Stimulated activated naive CD8-positive, alpha-beta T cell treated with anti-CD3 and anti-CD28 coated beads, Interleukin-15, Interleukin-2, amounts not matched to agents 100 ng/mL and 50 ng/mL, for 24 hours (primary cell): ENCODE results near the gene GRIK5.
"Not testable (repeated sequence)": the region's sequence is repeated elsewhere in the genome, so short reads cannot be mapped to it uniquely, and the experiment has no call there.

ENCODE experiments used
- H3K27ac Mint-ChIP-seq: one replicate; pipeline ENCODE4 v1.8.0; 2021; ENCODE audit warnings: mild to moderate bottlenecking, mixed read lengths
- H3K27me3 Mint-ChIP-seq: one replicate; pipeline ENCODE4 v1.8.0; 2021; ENCODE audit warnings: mixed read lengths
- H3K36me3 Mint-ChIP-seq: one replicate; pipeline ENCODE4 v1.8.0; 2021; ENCODE audit warnings: low read depth, mixed read lengths
- H3K4me1 Mint-ChIP-seq: one replicate; pipeline ENCODE4 v1.8.0; 2021; ENCODE audit warnings: low read depth, mixed read lengths
- H3K4me3 Mint-ChIP-seq: one replicate; pipeline ENCODE4 v1.8.0; 2021; ENCODE audit warnings: mild to moderate bottlenecking, mixed read lengths
- H3K9me3 Mint-ChIP-seq: one replicate; pipeline ENCODE4 v1.8.0; 2021; ENCODE audit warnings: mixed read lengths

The GRIK5 gene

DNA sequence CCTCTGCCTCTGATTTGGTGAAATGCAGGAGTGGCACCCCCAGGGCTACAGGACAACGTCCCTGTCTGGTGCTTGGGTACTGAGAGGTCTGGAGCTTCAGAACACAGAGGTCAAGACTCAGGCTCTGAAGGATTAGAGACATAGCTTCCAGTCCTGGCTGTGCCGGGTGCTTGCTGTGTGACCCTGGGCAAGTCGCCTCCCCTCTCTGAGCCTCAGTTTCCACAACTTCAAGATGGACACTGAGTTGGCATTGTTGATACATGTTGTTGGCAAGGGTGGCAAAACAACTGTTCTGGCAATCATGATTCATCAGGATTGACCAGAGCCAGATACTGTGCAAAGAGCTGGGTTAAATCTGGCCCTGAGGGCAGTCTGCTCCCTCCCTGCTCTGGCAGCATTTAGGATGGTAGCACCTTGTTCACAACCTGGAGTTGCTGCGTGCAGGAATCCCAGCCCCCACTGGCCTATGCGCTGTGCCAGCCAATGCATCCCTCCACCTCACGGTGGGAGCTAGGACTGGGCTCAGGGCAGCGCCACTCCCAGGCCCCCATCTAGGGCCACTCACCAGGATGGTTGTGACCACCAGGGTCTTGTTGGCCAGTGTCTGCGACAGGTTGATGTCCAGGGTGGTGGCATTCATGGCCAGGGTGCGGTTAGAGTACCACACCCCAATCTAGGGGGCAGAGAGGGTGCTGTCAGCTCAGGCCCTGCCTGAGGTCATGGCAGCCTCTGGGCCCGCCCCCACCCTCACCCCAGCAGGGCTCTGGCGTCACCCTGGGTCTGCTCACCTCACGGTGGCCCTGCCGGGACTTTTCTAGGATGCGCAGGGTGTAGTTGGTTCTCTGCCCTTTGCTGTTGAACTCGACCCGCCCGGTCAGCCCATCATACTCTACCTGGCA, 16.7 kb downstream of the GRIK5 start:
- H3K4me3 Mint-ChIP-seq = no peak overlapping the region
- H3K9me3 Mint-ChIP-seq = no peaks in the 10 kb centered on the region
- no peak overlapping the region for H3K27ac Mint-ChIP-seq
- no peaks in the 10 kb centered on the region for H3K36me3 Mint-ChIP-seq
- H3K27me3 Mint-ChIP-seq = no peaks in the 10 kb centered on the region
- H3K4me1 Mint-ChIP-seq = peaks cover 20% of the 10 kb centered on the region

DNA sequence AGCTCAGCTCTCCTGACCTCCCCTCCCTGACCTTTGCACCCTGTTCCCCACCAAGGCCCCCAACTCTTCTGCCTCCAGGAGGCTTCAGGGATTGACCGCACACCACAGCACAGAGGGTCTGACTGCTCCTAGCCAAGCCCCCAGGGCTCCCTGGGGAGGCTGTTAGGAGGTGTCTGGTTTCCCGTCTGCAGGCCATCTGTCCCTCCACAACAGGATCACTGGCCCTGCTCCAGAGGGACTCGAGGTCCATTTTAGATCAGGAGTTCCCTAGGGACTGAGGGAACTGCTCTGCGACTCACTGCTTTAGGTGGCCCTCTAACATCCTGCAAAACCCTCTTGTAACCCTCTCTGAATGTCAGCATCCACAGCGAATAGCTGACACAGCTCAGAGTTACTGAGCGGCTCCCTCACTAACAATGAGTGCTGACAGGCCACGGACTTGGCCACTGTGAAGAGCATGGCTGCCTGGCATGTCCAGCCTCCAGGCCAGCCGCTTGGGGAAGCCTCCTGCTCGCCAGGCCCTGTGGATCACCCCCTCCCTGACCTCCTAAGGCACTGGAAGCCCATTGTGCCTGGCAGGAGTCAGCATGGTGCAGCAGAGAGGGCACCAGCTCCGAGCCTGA, 17.7 kb downstream of the GRIK5 start:
- no peaks in the 10 kb centered on the region for H3K9me3 Mint-ChIP-seq
- no peaks in the 10 kb centered on the region for H3K36me3 Mint-ChIP-seq
- peaks cover 20% of the 10 kb centered on the region for H3K4me1 Mint-ChIP-seq

DNA sequence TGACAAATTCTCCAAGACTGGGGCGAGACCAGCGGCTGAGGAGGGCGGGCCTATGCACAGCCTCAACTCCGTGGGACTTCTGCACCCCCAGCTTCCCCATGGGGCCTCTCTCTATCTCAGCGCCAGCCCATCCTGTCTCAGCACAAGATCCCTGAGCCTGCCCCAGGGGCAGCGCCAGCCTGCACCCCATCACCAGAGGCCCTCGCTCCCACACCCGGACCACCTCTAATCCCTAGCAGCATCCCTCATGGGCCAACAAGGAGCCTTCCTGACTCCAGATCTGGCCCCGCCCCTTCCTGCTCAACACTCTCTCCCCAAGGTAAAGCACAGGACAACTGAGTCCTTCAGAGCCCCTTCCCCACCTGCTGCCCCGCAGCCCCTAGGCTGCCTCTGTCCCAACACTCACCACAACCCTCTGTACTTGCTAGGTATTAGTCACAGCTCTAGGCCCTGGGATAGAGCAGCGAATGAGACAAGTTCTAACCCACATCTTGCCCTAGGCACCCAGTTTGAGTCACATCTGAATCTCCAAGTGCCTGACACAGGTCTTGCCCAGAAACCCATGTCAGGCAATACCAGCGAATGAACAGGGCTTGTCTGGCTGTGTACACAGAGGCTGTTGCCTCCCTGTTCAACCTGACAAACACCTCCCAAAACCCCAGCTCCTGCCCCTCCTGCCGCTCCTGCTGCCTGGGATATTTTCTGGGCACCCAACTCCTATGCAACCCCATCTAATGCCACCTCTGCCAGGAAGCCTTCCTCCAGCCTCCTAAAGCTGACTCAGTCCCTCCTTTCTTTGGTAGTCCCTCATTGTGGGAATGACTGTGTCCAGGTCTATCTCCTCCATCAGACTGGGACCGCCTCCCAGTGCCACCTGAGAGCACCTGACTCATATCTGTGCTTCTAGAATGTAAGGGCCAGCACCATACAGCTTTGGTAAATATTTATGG, 18.6 kb downstream of the GRIK5 start:
- Mint-ChIP-seq H3K9me3 (no peaks in the 10 kb centered on the region), H3K4me3 (no peak overlapping the region), H3K36me3 (no peaks in the 10 kb centered on the region), H3K27me3 (no peaks in the 10 kb centered on the region), H3K4me1 (peaks cover 20% of the 10 kb centered on the region), H3K27ac (peak overlapping the region; percentile 18)

More for the DNA sequence above, 17.7 kb downstream of the GRIK5 start:
- H3K27me3 Mint-ChIP-seq = no peaks in the 10 kb centered on the region
- H3K4me3 Mint-ChIP-seq = no peak overlapping the region
- H3K27ac Mint-ChIP-seq = no peak overlapping the region

DNA sequence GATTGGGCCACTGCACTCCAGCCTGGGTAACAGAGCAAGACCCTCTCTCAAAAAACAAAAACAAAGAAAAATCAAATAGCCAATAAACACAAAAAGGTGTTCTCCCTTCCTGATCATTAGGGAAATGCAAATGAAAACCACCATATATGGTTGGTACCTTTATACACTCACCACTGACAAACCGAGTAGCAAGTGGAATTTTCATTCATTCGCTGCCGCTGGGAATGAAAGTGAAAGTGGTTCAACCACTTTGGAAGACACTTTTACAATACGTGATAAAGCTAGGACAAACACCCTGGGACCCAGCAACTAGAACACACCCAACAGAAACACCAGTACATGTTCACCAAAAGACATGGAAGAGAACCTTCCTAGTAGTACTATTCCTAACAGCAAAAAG, 21.0 kb downstream of the GRIK5 start:
- H3K4me1 Mint-ChIP-seq = peaks cover 20% of the 10 kb centered on the region
- no peak overlapping the region for H3K27ac Mint-ChIP-seq
- H3K4me3 Mint-ChIP-seq = peak overlapping the region; percentile 46
- no peaks in the 10 kb centered on the region for H3K9me3 Mint-ChIP-seq
- H3K27me3 Mint-ChIP-seq = no peaks in the 10 kb centered on the region
- H3K36me3 Mint-ChIP-seq = no peaks in the 10 kb centered on the region

DNA sequence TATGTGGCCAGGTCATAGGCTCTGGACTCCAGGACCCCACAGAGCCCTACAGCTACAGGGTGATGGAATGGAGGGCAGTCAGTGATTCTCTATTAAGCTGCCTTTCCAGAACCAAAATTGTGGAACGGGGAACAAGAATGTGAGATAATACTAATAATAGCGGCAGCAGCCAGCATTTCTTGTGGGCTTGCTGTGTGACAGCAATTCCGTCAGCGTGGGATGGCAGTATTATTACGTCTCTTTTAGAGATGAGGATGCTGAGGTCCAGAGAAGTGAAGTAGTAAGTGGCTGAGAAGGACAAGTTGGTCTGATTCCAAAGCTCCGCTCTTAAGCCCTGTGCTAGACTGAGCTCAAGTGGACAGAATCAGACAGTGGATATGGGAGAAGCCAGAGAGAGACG, 24.4 kb downstream of the GRIK5 start:
- no peaks in the 10 kb centered on the region for H3K27me3 Mint-ChIP-seq
- H3K4me1 Mint-ChIP-seq = peaks cover 9% of the 10 kb centered on the region
- H3K9me3 Mint-ChIP-seq = no peaks in the 10 kb centered on the region
- no peaks in the 10 kb centered on the region for H3K36me3 Mint-ChIP-seq
- H3K27ac Mint-ChIP-seq = no peak overlapping the region
- H3K4me3 Mint-ChIP-seq = no peak overlapping the region

DNA sequence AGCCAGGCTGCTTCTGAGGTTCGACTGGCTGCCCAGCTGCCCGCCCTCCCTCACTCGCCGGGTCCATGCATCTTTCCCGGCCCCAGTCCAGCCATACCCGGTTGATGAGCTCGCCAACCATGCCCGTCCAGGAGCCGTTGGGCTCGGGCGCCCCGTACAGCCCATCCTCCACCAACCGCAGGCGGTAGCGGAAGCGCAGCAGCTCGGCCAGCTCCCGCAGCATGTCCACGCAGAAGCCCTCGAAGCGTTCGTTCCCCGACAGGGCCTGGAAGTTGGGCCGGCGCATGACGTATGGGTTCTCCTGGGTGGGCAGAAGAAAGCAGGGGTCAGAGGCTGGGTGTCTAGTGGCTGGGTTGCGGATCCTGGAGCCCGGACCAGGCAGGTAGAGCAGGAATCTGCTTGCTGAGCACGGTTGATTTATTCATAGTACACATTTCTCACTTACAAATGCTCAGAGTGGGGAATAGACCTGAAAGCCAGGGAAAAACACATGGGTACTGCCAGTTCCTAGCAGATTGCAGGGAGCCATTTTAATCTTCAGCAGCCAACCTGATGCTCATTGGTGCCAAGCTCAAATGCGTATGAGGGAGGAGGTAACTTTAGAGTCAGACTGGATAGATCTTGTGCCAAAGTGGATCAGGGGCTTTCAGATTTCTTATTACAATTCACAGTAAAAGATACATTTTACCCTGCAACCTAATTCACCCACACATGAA, 27.4 kb downstream of the GRIK5 start:
- H3K4me1 Mint-ChIP-seq = no peaks in the 10 kb centered on the region
- no peak overlapping the region for H3K27ac Mint-ChIP-seq
- no peak overlapping the region for H3K4me3 Mint-ChIP-seq
- H3K27me3 Mint-ChIP-seq = no peaks in the 10 kb centered on the region
- H3K36me3 Mint-ChIP-seq = no peaks in the 10 kb centered on the region
- no peaks in the 10 kb centered on the region for H3K9me3 Mint-ChIP-seq

DNA sequence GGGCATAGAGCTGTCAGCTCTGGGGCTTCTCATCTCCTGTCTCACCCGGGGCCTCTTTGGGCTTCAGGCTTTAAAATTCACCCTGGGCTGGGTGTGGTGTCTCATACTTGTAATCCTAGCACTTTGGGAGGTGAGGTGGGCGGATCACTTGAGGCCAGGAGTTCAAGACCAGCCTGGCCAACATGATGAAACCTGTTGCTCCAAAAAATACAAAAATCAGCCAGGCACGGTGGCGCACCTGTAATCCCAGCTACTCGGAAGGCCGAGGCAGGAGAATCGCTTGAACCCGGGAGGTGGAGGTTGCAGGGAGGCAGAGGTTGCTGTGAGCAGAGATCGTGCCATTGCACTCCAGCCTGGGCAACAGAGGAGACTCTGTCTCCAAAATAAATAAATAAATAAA, 29.5 kb downstream of the GRIK5 start:
- H3K27me3 Mint-ChIP-seq, H3K9me3 Mint-ChIP-seq, H3K36me3 Mint-ChIP-seq, H3K27ac Mint-ChIP-seq, H3K4me3 Mint-ChIP-seq, H3K4me1 Mint-ChIP-seq: not testable (repeated sequence)

DNA sequence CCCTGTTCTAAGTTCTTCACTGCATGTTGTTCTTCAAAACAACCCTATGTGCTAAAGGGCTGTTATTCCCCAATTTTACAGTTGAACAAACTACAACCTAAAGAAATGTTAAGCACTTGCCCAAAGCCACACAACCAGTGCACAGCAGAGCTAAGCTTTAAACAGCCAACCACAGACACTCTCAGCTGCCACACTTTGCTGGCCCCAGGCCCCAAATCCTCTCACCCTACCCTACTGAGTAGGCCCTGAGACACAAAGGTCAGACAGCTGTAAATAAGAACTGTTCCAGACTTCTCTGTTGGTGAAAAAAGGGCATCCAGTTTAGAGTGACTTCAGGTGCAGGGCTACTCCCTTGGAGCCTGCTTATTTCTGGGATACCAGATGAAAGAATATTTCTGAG, 30.0 kb downstream of the GRIK5 start:
- H3K4me1 Mint-ChIP-seq = no peaks in the 10 kb centered on the region
- H3K27ac Mint-ChIP-seq = no peak overlapping the region
- no peaks in the 10 kb centered on the region for H3K9me3 Mint-ChIP-seq
- H3K4me3 Mint-ChIP-seq = no peak overlapping the region
- no peaks in the 10 kb centered on the region for H3K36me3 Mint-ChIP-seq
- no peaks in the 10 kb centered on the region for H3K27me3 Mint-ChIP-seq

DNA sequence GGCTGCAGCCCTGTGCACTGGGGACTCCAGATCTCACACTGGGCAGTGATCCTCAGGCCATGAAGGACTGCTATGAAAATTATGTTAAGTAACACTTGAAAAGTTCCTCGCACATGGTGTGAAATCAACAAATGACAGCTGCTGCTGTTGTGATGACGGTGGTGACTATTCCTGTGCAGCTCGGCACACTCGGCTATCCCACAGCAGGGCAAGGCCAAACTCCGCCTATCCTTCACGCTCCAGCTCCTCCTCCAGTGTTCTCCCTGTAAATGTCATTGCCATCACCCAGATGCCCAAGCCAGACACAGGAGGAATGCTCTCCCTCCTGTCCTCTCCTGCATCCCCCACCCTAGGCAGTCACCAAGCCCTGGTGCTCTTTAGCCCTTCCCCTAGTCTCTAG, 31.3 kb downstream of the GRIK5 start:
- Mint-ChIP-seq H3K4me1 (no peaks in the 10 kb centered on the region), H3K27ac (no peak overlapping the region), H3K4me3 (no peak overlapping the region), H3K27me3 (no peaks in the 10 kb centered on the region), H3K36me3 (no peaks in the 10 kb centered on the region), H3K9me3 (no peaks in the 10 kb centered on the region)

DNA sequence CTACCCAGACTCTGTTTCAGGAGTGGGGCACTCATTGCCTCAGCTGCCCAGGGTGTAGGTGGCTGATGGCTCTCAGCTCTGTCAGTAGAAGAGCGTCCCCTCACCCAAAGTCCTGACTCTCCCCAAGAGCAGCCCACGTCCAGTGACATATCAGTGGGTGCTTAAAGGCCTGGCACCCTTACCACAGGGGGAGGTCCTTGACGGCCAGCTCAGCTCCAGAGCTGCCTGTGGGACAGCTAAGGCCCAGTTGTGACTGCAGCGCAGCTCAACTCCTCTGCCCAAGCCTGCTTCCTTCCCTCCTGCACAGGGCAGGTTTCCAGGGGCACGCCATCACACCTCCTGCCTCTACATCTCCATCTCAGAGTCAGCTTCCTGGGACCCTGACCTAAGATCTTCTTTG, 32.4 kb downstream of the GRIK5 start:
- Mint-ChIP-seq H3K27ac (no peak overlapping the region), H3K9me3 (no peaks in the 10 kb centered on the region), H3K27me3 (peaks cover 6% of the 10 kb centered on the region), H3K4me1 (no peaks in the 10 kb centered on the region), H3K4me3 (no peak overlapping the region), H3K36me3 (no peaks in the 10 kb centered on the region)

DNA sequence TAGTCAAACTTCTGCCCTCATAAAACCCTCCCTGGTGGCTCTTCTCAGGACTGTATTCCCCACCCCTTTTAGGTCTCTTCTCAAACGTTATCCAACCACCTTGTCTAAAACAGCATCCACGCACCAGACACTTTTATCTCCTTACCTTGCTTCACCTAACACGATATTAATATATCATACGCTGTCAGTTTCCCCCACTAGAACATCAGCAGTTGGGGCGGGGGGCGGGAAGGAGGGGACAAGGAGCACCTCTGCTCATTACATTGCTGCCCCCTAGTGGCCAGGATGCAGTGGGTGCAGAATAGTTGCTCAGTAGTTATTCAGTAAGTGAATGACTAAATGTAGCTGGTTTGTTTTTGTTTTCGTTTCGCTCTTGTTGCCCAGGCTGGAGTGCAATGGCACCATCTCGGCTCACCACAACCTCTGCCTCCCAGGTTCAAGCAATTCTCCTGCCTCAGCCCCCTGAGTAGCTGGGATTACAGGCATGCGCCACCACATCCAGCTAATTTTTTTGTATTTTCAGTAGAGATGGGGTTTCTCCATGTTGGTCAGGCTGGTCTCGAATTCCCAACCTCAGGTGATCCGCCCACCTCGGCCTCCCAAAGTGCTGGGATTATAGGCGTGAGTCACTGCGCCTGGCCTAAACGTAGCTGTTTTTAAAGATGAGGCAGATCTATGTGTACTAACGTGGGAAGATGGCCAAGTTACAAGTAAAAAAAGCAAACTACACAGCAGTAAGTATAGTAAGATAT, 35.2 kb downstream of the GRIK5 start:
- H3K36me3 Mint-ChIP-seq, H3K27ac Mint-ChIP-seq, H3K4me3 Mint-ChIP-seq, H3K4me1 Mint-ChIP-seq, H3K9me3 Mint-ChIP-seq, H3K27me3 Mint-ChIP-seq: not testable (repeated sequence)

DNA sequence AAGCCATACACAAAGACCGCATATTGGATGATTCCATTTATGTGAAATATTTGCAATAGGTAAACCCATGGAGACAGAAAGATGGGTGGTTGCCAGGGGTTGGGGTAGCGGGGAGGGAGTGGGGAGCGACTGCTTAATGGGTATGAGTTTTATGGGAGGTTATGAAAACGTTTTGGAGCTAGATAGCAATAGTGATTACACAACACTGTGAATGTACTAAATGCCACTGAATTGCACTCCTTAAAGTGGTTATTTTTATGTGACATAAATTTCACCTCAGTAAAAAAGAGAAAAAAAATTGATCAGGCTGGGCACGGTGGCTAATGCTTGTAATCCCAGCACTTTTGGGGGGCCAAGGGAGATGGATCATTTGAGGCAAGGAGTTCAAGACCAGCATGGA, 36.6 kb downstream of the GRIK5 start:
- Mint-ChIP-seq H3K9me3 (no peaks in the 10 kb centered on the region), H3K4me1 (no peaks in the 10 kb centered on the region), H3K27ac (no peak overlapping the region), H3K4me3 (no peak overlapping the region), H3K36me3 (no peaks in the 10 kb centered on the region), H3K27me3 (peaks cover 15% of the 10 kb centered on the region)

DNA sequence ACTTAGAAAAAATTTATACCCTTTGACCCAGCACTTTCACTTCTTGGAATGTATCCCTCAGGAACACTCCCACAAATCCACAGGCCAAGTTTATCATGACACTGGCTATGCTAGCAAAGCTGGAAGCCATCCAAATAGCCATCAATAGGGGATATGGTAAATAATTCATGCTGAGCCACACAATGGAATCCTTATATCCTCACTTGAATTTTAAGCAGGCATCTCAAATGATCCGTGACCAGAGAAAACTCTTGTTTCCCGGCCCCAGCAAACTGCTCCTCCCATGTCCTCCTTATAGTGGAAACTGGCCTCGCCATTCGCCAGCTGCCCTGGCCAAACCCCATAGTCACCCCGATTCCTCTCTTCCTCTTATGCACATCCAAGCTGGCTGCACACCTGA, 37.6 kb downstream of the GRIK5 start:
- no peak overlapping the region for H3K27ac Mint-ChIP-seq

More for the DNA sequence above, 37.6 kb downstream of the GRIK5 start:
- Mint-ChIP-seq H3K36me3 (no peaks in the 10 kb centered on the region), H3K4me1 (no peaks in the 10 kb centered on the region), H3K27me3 (peaks cover 16% of the 10 kb centered on the region), H3K4me3 (no peak overlapping the region), H3K9me3 (no peaks in the 10 kb centered on the region)
